Erythroblast (primary cell): ENCODE measurements around the gene HOXA4.

ENCODE experiments used
- GATA1 ChIP-seq: IDR thresholded peaks from 2 replicates; pipeline ENCODE4 v1.6.1; 2011; ENCODE audit warnings: low read depth, mild to moderate bottlenecking, control low read depth, low read length, moderate library complexity
- POLR2A ChIP-seq: IDR thresholded peaks from 2 replicates; pipeline ENCODE4 v1.6.1; 2011; ENCODE audit warnings: mild to moderate bottlenecking, low read length

- TF ChIP-seq POLR2A (no peak), GATA1 (no peak)
Measured at GRCh38 chr7:27146491-27147198, 16.1 kb upstream of the HOXA4 start.
